ENCODE results near the gene JMJD7. TPM values are rescaled to one million over a fixed set of nuclear protein-coding genes. Genes with fewer than 3 reads are reported as not detected.

JMJD7 gene
- total RNA-seq, 2 experiments from 2014 or later: 33.8 to 54.3 TPM

GRCh38 chr15:41872166-41872747 is 44.4 kb downstream of the JMJD7 start:
- no peak overlapping the region for H3K4me3 Mint-ChIP-seq
- DNase-seq: no peak
- no peaks in the 10 kb centered on the region for H3K9me3 Mint-ChIP-seq
- H3K27ac Mint-ChIP-seq: no peak overlapping the region
- no peak for ATAC-seq (ENCODE audit: low read depth)
- peaks cover 7% of the 10 kb centered on the region for H3K4me1 Mint-ChIP-seq
- H3K27me3 Mint-ChIP-seq: no peaks in the 10 kb centered on the region
- POLR2A ChIA-PET: no interaction called here
- no peaks in the 10 kb centered on the region for H3K36me3 Mint-ChIP-seq

GRCh38 chr15:41873711-41874110 is 45.8 kb downstream of the JMJD7 start:
- Mint-ChIP-seq H3K4me3 (no peak overlapping the region), H3K27me3 (no peaks in the 10 kb centered on the region), H3K9me3 (no peaks in the 10 kb centered on the region), H3K36me3 (no peaks in the 10 kb centered on the region), H3K4me1 (peaks cover 7% of the 10 kb centered on the region), H3K27ac (no peak overlapping the region)
- DNase-seq (no peak), ATAC-seq (ENCODE audit: low read depth) (no peak)
- POLR2A ChIA-PET: no interaction called here

- Mint-ChIP-seq H3K27me3 (no peaks in the 10 kb centered on the region), H3K4me1 (peaks cover 7% of the 10 kb centered on the region), H3K4me3 (no peak overlapping the region), H3K36me3 (no peaks in the 10 kb centered on the region), H3K27ac (no peak overlapping the region), H3K9me3 (no peaks in the 10 kb centered on the region)
- DNase-seq (no peak), ATAC-seq (ENCODE audit: low read depth) (no peak)
- POLR2A ChIA-PET: no interaction called here
These were observed 46.8 kb downstream of the JMJD7 start for GRCh38 chr15:41874736-41875135.

- Mint-ChIP-seq H3K9me3 (no peaks in the 10 kb centered on the region), H3K27me3 (peaks cover 6% of the 10 kb centered on the region), H3K4me3 (no peak overlapping the region), H3K27ac (no peak overlapping the region), H3K4me1 (peaks cover 2% of the 10 kb centered on the region), H3K36me3 (no peaks in the 10 kb centered on the region)
- DNase-seq (no peak), ATAC-seq (ENCODE audit: low read depth) (no peak)
- POLR2A ChIA-PET: interaction anchor here (2.1 kb wide), 1 partner anchor 19 kb away, joined by 8 read pairs; no protein-coding TSS in a partner anchor
These were observed 48.1 kb downstream of the JMJD7 start for GRCh38 chr15:41876007-41876406.

GRCh38 chr15:41876689-41877088 is 48.8 kb downstream of the JMJD7 start:
- no peak overlapping the region for H3K4me3 Mint-ChIP-seq
- no peak for ATAC-seq (ENCODE audit: low read depth)
- H3K27me3 Mint-ChIP-seq: peaks cover 13% of the 10 kb centered on the region
- no peaks in the 10 kb centered on the region for H3K4me1 Mint-ChIP-seq
- no peaks in the 10 kb centered on the region for H3K9me3 Mint-ChIP-seq
- no peaks in the 10 kb centered on the region for H3K36me3 Mint-ChIP-seq
- H3K27ac Mint-ChIP-seq: no peak overlapping the region
- DNase-seq: no peak
- POLR2A ChIA-PET: interaction anchor here (2.1 kb wide), 1 partner anchor 18 kb away, joined by 8 read pairs; no protein-coding TSS in a partner anchor

GRCh38 chr15:41877631-41878354 is 49.9 kb downstream of the JMJD7 start:
- Mint-ChIP-seq H3K27ac (no peak overlapping the region), H3K9me3 (no peaks in the 10 kb centered on the region), H3K27me3 (peaks cover 13% of the 10 kb centered on the region), H3K36me3 (no peaks in the 10 kb centered on the region), H3K4me1 (no peaks in the 10 kb centered on the region), H3K4me3 (no peak overlapping the region)
- no peak for ATAC-seq (ENCODE audit: low read depth)
- POLR2A ChIA-PET: no interaction called here
- DNase-seq: no peak

- H3K9me3 Mint-ChIP-seq: no peaks in the 10 kb centered on the region
- ATAC-seq (ENCODE audit: low read depth) (no peak), DNase-seq (no peak)
- H3K4me3 Mint-ChIP-seq: no peak overlapping the region
- H3K36me3 Mint-ChIP-seq: no peaks in the 10 kb centered on the region
- H3K4me1 Mint-ChIP-seq: no peaks in the 10 kb centered on the region
- H3K27ac Mint-ChIP-seq: no peak overlapping the region
- peaks cover 13% of the 10 kb centered on the region for H3K27me3 Mint-ChIP-seq
- POLR2A ChIA-PET: no interaction called here
These were observed 50.4 kb downstream of the JMJD7 start for GRCh38 chr15:41878355-41878699.

- Mint-ChIP-seq H3K9me3 (no peaks in the 10 kb centered on the region), H3K27ac (no peak overlapping the region), H3K4me3 (no peak overlapping the region), H3K4me1 (no peaks in the 10 kb centered on the region), H3K27me3 (peaks cover 13% of the 10 kb centered on the region), H3K36me3 (no peaks in the 10 kb centered on the region)
- no peak for ATAC-seq (ENCODE audit: low read depth)
- DNase-seq: no peak
- POLR2A ChIA-PET: interaction anchor here (1.2 kb wide), 1 partner anchor 15 kb away, joined by 3 read pairs; no protein-coding TSS in a partner anchor
These were observed 51.5 kb downstream of the JMJD7 start for GRCh38 chr15:41879321-41879845.

- DNase-seq (no peak), ATAC-seq (ENCODE audit: low read depth) (no peak)
- H3K4me1 Mint-ChIP-seq: peaks cover under 1% of the 10 kb centered on the region
- H3K27me3 Mint-ChIP-seq: peaks cover 13% of the 10 kb centered on the region
- no peaks in the 10 kb centered on the region for H3K9me3 Mint-ChIP-seq
- H3K4me3 Mint-ChIP-seq: no peak overlapping the region
- H3K27ac Mint-ChIP-seq: no peak overlapping the region
- no peaks in the 10 kb centered on the region for H3K36me3 Mint-ChIP-seq
- POLR2A ChIA-PET: interaction anchor here (1.0 to 1.9 kb wide), 5 partner anchors 10 to 49 kb away, joined by 3 to 5 read pairs (median 4); partner anchors contain the start of gene SPTBN5
These were observed 52.4 kb downstream of the JMJD7 start for GRCh38 chr15:41880156-41880877.

GRCh38 chr15:41881086-41881485 is 53.2 kb downstream of the JMJD7 start:
- no peak overlapping the region for H3K27ac Mint-ChIP-seq

GRCh38 chr15:41881550-41881919 is 53.6 kb downstream of the JMJD7 start:
- Mint-ChIP-seq H3K27me3 (peaks cover 13% of the 10 kb centered on the region), H3K4me1 (peaks cover 2% of the 10 kb centered on the region), H3K36me3 (no peaks in the 10 kb centered on the region), H3K27ac (no peak overlapping the region), H3K4me3 (no peak overlapping the region), H3K9me3 (no peaks in the 10 kb centered on the region)
- DNase-seq (no peak), ATAC-seq (ENCODE audit: low read depth) (no peak)
- POLR2A ChIA-PET: interaction anchor here (1.2 to 1.9 kb wide), 3 partner anchors 11 to 50 kb away, joined by 4 to 5 read pairs (median 4); no protein-coding TSS in a partner anchor

More at GRCh38 chr15:41881086-41881485, 53.2 kb downstream of the JMJD7 start:
- ATAC-seq (ENCODE audit: low read depth) (no peak), DNase-seq (no peak)
- Mint-ChIP-seq H3K9me3 (no peaks in the 10 kb centered on the region), H3K36me3 (no peaks in the 10 kb centered on the region), H3K27me3 (peaks cover 13% of the 10 kb centered on the region), H3K4me1 (peaks cover 2% of the 10 kb centered on the region), H3K4me3 (no peak overlapping the region)
- POLR2A ChIA-PET: interaction anchor here (1.0 to 1.9 kb wide), 4 partner anchors 11 to 50 kb away, joined by 3 to 5 read pairs (median 4); partner anchors contain the start of gene SPTBN5

- Mint-ChIP-seq H3K4me3 (no peak overlapping the region), H3K9me3 (no peaks in the 10 kb centered on the region), H3K36me3 (no peaks in the 10 kb centered on the region), H3K27me3 (peaks cover 13% of the 10 kb centered on the region), H3K4me1 (peaks cover 2% of the 10 kb centered on the region), H3K27ac (no peak overlapping the region)
- ATAC-seq (ENCODE audit: low read depth) (no peak), DNase-seq (no peak)
- POLR2A ChIA-PET: interaction anchor here (1.2 to 1.5 kb wide), 2 partner anchors 13 kb away, joined by 4 to 5 read pairs; no protein-coding TSS in a partner anchor
These were observed 54.2 kb downstream of the JMJD7 start for GRCh38 chr15:41881920-41882688.

All from activated naive CD8-positive, alpha-beta T cell treated with anti-CD3 and anti-CD28 coated beads, Interleukin-2, amount 10 ng/mL, durations not matched to agents 7 days and 5 days (primary cell).